ENCODE data around the gene TSPAN18.

TSPAN18 gene

GRCh38 chr11:44828296-44828695, 101.5 kb downstream of the TSPAN18 start:
- no peak for DNase-seq

GRCh38 chr11:44829838-44830237, 103.1 kb downstream of the TSPAN18 start:
- DNase-seq, result no peak

- DNase-seq, result no peak
These were observed 105.0 kb downstream of the TSPAN18 start for GRCh38 chr11:44831605-44832394.

GRCh38 chr11:44832452-44832851, 105.7 kb downstream of the TSPAN18 start:
- DNase-seq, result no peak

GRCh38 chr11:44833221-44833876, 106.6 kb downstream of the TSPAN18 start:
- DNase-seq, result no peak

- no peak for DNase-seq
These were observed 107.2 kb downstream of the TSPAN18 start for GRCh38 chr11:44833877-44834452.

- DNase-seq, result no peak
These were observed 108.1 kb downstream of the TSPAN18 start for GRCh38 chr11:44834846-44835245.

- no peak for DNase-seq
These were observed 108.5 kb downstream of the TSPAN18 start for GRCh38 chr11:44835296-44835695.

GRCh38 chr11:44835938-44836337, 109.2 kb downstream of the TSPAN18 start:
- no peak for DNase-seq

GRCh38 chr11:44837661-44838060, 110.9 kb downstream of the TSPAN18 start:
- no peak for DNase-seq

- DNase-seq, result peak; percentile 72
These were observed 112.8 kb downstream of the TSPAN18 start for GRCh38 chr11:44839458-44840084.

- DNase-seq, result no peak
These were observed 113.3 kb downstream of the TSPAN18 start for GRCh38 chr11:44840085-44840478.

- DNase-seq, result peak; percentile 91
These were observed 113.9 kb downstream of the TSPAN18 start for GRCh38 chr11:44840521-44841251.

GRCh38 chr11:44842220-44842619, 115.5 kb downstream of the TSPAN18 start:
- DNase-seq, result no peak

- DNase-seq, result no peak
These were observed 120.1 kb downstream of the TSPAN18 start for GRCh38 chr11:44846852-44847251.

- DNase-seq, result no peak
These were observed 120.6 kb downstream of the TSPAN18 start for GRCh38 chr11:44847316-44847715.

- DNase-seq, result peak; percentile 42
These were observed 121.6 kb downstream of the TSPAN18 start for GRCh38 chr11:44848203-44848962.

- DNase-seq, result no peak
These were observed 122.2 kb downstream of the TSPAN18 start for GRCh38 chr11:44848963-44849350.

GRCh38 chr11:44849424-44849823, 122.7 kb downstream of the TSPAN18 start:
- no peak for DNase-seq

- DNase-seq, result no peak
These were observed 123.2 kb downstream of the TSPAN18 start for GRCh38 chr11:44849922-44850321.

- DNase-seq, result peak; percentile 58
These were observed 124.7 kb downstream of the TSPAN18 start for GRCh38 chr11:44851496-44851895.

- DNase-seq, result no peak
These were observed 125.5 kb downstream of the TSPAN18 start for GRCh38 chr11:44852159-44852747.
